D721Med (cell line): ENCODE measurements around the gene GPT2.

Experiments used
- DNase-seq: peaks from one replicate; pipeline ENCODE4 v3.0.0; 2011; ENCODE audit warnings: low spot score; ENCODE audit not compliant: insufficient read length
- FAIRE-seq: peaks from 2 replicates; lab custom pipeline; 2011; peaks lifted over from hg19 to GRCh38; lab: Jason Lieb, UNC
- TF ChIP-seq, protein P1 (sequence below): IDR thresholded peaks from 2 replicates; pipeline ENCODE4 v1.5.1; 2012; ENCODE audit warnings: mild to moderate bottlenecking, control low read depth; ENCODE audit not compliant: insufficient read depth; ENCODE audit errors: missing control alignments

The GPT2 gene

DNA sequence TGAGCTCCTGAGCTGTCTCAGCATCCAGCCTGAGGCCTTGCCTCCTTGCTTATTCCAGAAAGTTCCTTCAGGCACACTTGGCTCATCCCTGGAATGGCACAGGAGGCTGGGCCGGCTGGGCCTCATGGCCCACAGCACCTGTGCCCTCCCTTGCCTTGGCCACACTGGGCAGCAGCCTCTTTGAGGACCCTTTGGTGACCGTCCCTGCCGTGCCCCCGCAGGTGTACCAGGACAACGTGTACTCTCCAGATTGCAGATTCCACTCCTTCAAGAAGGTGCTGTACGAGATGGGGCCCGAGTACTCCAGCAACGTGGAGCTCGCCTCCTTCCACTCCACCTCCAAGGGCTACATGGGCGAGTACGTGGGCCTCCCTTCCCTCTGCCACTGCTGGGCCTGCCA lies 34.2 kb downstream of the GPT2 start:
- TF ChIP-seq, protein P1, sequence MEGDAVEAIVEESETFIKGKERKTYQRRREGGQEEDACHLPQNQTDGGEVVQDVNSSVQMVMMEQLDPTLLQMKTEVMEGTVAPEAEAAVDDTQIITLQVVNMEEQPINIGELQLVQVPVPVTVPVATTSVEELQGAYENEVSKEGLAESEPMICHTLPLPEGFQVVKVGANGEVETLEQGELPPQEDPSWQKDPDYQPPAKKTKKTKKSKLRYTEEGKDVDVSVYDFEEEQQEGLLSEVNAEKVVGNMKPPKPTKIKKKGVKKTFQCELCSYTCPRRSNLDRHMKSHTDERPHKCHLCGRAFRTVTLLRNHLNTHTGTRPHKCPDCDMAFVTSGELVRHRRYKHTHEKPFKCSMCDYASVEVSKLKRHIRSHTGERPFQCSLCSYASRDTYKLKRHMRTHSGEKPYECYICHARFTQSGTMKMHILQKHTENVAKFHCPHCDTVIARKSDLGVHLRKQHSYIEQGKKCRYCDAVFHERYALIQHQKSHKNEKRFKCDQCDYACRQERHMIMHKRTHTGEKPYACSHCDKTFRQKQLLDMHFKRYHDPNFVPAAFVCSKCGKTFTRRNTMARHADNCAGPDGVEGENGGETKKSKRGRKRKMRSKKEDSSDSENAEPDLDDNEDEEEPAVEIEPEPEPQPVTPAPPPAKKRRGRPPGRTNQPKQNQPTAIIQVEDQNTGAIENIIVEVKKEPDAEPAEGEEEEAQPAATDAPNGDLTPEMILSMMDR = no peak
- FAIRE-seq (no peak), DNase-seq (no peak)

DNA sequence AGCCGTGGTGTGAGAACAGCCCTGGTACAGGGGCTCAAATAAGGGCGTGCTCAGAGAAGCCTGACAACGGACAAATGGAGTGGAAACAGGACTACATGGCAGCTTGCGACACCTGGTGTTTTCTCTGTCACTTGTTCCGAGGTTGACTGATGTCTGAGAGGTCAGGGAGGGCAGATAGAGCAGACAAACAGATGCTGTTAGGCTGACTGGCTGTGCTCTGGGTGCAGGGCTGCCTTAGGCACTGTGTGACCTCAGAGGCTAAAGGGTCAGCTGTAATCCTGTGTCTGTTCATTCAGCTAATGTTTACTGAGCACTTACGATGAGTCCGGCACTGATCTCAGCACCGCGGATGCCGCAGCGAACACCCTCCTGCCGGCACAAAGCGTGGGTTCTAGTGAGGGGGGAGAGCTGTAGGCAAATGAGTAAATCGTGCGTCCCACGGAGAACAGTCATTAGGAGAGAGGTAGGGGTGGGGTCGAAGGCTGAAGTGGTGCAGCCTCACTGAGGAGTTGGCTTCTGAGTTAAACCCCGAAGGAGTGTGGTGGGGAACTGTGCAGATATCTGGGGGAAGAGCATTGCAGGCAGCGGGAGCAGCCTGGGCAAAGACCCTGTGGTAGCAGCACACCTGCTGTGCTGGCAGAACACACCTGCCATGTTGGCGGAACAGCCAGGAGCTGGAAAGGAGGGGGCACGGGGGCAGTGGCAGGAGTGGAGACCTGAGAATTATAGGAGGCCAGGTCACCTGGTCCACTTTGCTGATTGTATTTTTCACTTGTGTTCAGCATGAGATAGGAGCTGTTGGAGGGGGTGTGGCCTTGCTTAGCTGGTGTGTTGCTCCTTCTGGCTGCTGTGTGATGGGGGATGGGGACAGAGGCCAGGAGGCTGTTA lies 35.0 kb downstream of the GPT2 start:
- DNase-seq = no peak
- TF ChIP-seq, protein P1 = no peak
- FAIRE-seq = no peak

DNA sequence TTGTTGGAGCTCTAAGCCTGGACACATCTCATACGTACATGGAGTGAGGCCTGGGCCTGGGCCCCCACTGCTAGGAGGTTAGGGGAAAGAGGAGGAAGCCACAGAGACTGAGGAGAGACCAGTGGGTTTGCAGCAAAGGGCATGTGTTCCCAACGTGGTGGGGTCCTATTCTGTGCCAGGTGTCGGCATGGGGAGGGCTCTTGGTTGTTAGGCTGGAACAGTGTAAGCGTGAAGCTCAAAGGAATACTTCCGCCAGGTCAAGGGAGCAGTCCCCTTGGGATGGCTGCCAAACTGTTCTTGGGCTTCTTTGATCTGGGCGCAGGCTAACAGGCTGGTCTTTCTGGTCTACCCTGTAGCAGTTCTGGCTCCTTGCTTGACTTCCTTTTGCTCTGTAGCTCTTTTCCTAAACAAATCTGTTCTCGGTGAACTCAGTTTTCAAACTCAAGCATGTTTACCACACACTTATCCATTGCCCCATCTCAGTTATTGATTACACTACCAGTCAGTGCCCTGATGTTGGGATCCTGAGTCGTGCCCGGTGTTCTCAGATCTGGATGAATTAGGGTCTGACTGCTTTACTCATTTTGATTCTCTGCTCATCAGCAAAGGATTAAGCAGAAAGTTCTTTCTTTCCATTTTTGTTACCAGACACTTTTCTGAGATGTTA lies 36.4 kb downstream of the GPT2 start:
- TF ChIP-seq, protein P1 = no peak
- FAIRE-seq = no peak
- no peak for DNase-seq

- no peak for FAIRE-seq
- TF ChIP-seq, protein P1 = no peak
- DNase-seq = no peak
These were observed 38.1 kb downstream of the GPT2 start for GRCh38 chr16:46922239-46922638.

DNA sequence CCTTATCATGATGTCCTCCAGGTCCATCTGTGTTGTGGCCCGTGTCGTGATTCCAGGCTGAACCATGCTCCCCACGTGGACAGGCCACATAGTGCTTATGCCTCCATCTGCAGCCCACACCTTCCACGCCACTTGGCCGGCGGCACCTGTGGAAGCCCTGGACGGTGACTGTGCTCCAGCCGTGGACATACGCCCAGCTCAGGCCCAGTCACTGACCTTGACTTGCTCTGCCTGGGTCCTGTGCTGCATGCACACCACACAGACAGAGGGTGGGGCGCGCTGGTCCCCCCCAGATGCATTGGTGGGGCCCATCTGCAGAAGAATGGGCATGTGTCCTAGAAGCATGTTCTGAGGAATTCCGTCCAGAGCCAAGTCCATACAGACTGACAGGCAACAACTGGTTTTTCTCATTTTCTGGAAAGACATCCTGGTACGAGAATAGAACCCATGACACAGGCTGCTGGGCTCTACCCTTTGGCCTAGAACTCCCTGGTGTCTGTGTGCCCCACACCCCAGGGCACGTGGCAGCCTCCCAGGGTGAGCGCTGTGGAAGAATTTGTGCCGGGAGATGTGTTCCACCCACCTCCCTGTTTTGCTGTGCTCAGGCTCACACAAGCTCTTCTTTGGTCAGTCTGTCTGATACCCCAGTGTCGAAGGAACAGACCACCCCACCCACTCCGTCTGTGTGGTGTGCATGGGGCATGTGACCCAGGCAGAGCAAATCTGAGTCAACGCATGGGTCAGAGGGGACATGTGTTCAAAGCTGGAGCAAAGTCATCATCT lies 39.5 kb downstream of the GPT2 start:
- DNase-seq (no peak), FAIRE-seq (no peak)
- TF ChIP-seq, protein P1 = no peak

DNA sequence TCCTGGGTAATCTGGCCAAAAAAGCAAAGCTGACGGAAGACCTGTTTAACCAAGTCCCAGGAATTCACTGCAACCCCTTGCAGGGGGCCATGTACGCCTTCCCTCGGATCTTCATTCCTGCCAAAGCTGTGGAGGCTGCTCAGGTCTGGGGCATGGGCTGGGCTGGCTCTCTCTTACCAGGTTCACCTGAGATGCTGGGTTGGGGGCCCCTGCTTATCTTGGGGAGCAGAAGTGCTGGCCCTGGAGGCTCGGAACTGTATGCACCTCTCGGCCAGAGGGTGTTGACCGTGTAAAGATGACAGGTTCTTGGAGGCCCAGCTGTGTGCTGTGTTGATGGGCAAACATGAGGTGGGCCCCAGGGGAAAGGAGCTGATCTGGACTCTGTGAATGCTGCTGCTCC lies 40.2 kb downstream of the GPT2 start:
- FAIRE-seq = no peak
- DNase-seq = no peak
- TF ChIP-seq, protein P1 = no peak
